Stimulated activated CD8-positive, alpha-beta memory T cell treated with anti-CD3 and anti-CD28 coated beads, Interleukin-12 subunit alpha, Interleukin-12 subunit beta, amount 100 ng/mL, for 1 hour (primary cell): Measurements from ENCODE around the gene CLEC1A.
"Not testable (repeated sequence)": the region's sequence is repeated elsewhere in the genome, so short reads cannot be mapped to it uniquely, and the experiment has no call there.

Experiments used
- DNase-seq: peaks from one replicate; pipeline ENCODE4 v3.0.0-alpha.2; 2020; ENCODE audit warnings: low read depth

Gene CLEC1A

GRCh38 chr12:10048526-10048925 lies 50.3 kb downstream of the CLEC1A start:
- DNase-seq, result no peak

DNA sequence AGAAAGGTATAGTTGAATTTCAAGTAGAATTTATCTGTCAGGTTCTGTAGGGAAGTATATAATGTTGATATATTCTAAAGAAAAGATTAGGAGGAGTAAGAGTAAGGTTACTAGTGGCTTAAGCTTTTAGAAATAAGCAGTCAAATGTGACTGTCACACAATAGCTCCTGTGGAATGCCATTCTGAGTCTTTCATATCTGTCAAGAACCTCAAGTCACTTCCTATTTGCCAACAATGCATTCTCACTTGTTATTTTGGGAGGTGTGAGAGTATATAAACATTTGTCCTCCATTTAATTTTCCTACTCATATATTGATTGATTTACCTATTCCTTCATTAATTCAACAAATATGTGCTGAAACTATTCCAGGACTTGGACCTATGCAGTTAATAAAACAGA lies 56.6 kb downstream of the CLEC1A start:
- DNase-seq, result no peak

- DNase-seq, result no peak
These were observed 64.8 kb downstream of the CLEC1A start for GRCh38 chr12:10033783-10034545.

DNA sequence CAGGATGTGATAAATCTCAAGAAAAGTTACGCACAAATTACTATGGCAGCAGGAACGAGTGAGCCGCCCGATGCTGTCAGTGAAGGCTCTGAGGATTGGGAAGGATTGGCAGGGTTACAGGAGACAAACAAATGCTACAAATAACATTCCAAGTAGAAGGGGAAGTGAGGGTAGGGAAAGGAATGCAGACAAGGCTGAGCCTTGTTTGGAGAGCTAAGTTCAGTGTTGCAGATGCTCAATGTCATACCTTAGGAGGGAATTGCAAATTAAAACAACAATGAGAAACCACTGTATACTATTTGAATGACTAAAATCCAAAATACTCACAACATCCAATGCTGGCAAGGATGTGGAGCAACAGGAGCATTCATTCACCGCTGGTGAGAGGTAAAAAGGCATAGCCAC lies 67.0 kb downstream of the CLEC1A start:
- no peak for DNase-seq

DNA sequence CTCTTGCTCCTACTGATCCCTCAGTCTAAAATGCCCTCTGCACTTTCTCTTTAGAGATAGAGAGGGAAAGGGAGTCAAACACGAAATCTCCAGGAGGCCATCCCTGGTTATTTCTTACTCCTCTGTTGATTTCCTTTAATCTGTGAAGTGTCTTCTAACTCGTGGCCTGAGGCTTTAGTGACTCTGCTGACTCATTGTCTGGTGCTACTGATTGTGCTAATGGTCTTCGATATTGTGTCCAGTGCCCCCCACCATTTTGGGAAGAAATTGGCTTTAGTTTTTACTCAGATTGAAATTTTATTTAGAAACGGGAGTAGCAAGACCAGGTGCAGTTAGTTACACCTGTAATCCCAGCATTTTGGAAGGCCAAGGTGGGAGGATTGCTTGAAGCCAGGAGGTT lies 67.5 kb downstream of the CLEC1A start:
- no peak for DNase-seq

- no peak for DNase-seq
These were observed 68.3 kb downstream of the CLEC1A start, which contains the start of gene CLEC9A for GRCh38 chr12:10030446-10030845. Gene CLEC9A (plus strand): TSS chr12:10030682. CDS start chr12:10052688, 22,006 bp downstream.

GRCh38 chr12:10027721-10028120 lies 71.1 kb downstream of the CLEC1A start:
- no peak for DNase-seq

- no peak for DNase-seq
These were observed 71.5 kb downstream of the CLEC1A start for GRCh38 chr12:10027311-10027710.

DNA sequence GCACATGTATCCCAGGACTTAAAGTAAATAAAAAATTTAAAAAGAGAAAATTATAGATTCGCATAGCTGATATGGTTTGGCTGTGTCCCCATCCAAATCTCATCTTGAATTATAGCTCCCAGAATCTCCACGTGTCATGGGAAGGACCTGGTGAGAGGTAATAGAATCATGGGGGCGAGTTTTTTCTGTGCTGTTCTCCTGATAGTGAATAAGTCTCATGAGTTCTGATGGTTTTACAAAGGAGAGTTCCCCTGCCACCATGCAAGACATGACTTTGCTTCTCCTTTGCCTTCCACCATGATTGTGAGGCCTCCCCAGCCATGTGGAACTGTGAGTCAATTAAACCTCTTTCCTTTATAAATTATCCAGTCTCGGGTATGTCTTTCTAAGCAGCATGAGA lies 72.1 kb downstream of the CLEC1A start:
- not testable (repeated sequence) for DNase-seq

GRCh38 chr12:10025236-10025635 lies 73.5 kb downstream of the CLEC1A start:
- DNase-seq, result no peak

GRCh38 chr12:10021342-10021741 lies 77.4 kb downstream of the CLEC1A start:
- DNase-seq, result no peak
